Measurements from ENCODE around the gene PGBD4.
"Not testable (repeated sequence)": the region's sequence is repeated elsewhere in the genome, so short reads cannot be mapped to it uniquely, and the experiment has no call there.

The PGBD4 gene

DNA sequence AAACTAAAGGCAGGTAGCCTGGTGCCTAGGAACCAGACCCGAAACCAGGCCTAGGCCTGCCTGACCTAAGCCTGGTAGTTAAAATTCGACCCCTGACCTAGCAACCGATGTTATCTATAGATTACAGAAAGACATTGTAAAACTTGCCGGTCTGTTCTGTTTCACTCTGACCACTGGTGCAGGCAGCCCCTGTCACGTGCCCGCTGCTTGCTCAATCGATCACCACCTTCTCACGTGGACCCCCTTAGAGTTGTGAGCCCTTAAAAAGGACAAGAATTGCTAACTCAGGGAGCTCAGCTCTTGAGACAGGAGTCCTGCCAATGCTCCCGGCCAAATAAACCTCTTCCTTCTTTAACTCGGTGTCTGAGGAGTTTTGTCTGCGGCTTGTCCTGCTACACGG is 19.9 kb downstream of the PGBD4 start:
- H3K36me3 Mint-ChIP-seq (ENCODE audit: insufficient read depth); DNase-seq; H3K4me3 Mint-ChIP-seq; ATAC-seq (replicated peaks); H3K4me1 Mint-ChIP-seq (ENCODE audit: low read depth in 2 of 2); H3K9me3 Mint-ChIP-seq; H3K27ac Mint-ChIP-seq: not testable (repeated sequence)
- H3K27me3 Mint-ChIP-seq: peaks cover 24 to 37% of the 10 kb centered on the region in 2 donors

DNA sequence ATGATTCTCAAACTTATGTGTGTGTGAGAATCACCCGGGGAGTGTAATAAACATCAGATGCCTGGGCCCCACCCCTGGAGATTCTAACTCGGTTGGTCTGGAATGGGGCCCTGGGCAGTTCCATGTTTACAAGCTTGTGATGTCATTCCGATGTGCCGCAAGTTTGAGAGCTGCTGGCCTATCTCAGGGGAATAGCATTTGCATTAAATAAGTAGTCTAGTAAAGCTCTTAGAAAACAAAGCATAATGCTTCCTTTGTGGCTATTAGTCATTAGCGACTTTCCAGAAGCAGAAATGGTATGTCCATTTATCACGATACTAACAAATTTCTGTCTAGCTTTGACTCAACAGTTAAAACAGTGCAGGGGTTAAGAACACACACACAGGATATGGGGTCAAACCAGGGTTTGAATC is 20.9 kb downstream of the PGBD4 start:
- DNase-seq (no peak), ATAC-seq (replicated peaks) (no peak)
- Mint-ChIP-seq H3K36me3 (ENCODE audit: insufficient read depth) (no peaks in the 10 kb centered on the region), H3K27me3 (peaks cover 14 to 28% of the 10 kb centered on the region in 2 donors), H3K9me3 (no peaks in the 10 kb centered on the region), H3K4me1 (ENCODE audit: low read depth in 2 of 2) (no peaks in the 10 kb centered on the region), H3K27ac (no peak overlapping the region), H3K4me3 (no peak overlapping the region)

DNA sequence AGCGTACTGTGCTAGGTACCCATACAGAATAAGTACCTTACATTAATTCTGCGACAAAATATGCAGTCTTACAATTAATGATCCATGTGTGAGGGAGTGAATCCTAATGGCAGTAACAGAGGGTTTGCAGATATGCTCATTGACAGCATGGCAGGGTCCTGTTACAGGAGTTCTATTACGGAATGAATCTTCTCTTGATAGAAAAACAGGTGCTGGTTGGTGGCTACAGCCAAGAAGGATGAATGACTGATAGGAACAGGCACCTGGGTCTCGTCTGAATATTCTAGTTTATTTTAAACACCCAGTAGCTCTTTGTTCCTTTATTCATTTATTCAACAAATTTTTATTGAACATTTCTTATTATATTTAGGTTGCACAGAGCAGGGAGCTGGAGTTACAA is 22.8 kb downstream of the PGBD4 start:
- Mint-ChIP-seq H3K36me3 (ENCODE audit: insufficient read depth) (no peaks in the 10 kb centered on the region), H3K27me3 (peaks cover 11 to 25% of the 10 kb centered on the region in 2 donors), H3K9me3 (no peaks in the 10 kb centered on the region), H3K27ac (no peak overlapping the region), H3K4me3 (no peak overlapping the region), H3K4me1 (ENCODE audit: low read depth in 2 of 2) (no peaks in the 10 kb centered on the region)
- DNase-seq (no peak), ATAC-seq (replicated peaks) (no peak)

DNA sequence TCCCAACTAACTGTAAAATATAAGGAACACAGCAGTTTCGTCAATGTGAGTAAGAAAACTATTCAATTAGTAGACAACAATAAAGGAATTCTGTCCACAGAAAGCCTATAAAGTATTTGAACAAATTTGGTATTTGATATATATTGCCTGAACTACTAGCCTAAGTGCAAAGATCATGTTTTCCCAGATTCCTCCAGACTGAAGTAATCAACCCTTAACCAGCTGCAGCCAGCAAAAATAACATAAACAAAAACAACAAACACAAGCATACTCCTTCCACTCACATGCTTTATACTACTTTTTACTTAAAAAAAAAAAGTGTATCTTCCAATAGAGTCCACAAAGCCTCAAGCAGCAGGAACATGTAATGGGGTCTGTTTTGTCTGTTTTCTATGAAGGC is 24.1 kb downstream of the PGBD4 start:
- no peak for ATAC-seq (replicated peaks)
- DNase-seq: no peak
- Mint-ChIP-seq H3K9me3 (no peaks in the 10 kb centered on the region), H3K4me3 (no peak overlapping the region), H3K36me3 (ENCODE audit: insufficient read depth) (no peaks in the 10 kb centered on the region), H3K4me1 (ENCODE audit: low read depth in 2 of 2) (no peaks in the 10 kb centered on the region), H3K27me3 (peaks cover 5 to 13% of the 10 kb centered on the region in 2 donors), H3K27ac (no peak overlapping the region)

DNA sequence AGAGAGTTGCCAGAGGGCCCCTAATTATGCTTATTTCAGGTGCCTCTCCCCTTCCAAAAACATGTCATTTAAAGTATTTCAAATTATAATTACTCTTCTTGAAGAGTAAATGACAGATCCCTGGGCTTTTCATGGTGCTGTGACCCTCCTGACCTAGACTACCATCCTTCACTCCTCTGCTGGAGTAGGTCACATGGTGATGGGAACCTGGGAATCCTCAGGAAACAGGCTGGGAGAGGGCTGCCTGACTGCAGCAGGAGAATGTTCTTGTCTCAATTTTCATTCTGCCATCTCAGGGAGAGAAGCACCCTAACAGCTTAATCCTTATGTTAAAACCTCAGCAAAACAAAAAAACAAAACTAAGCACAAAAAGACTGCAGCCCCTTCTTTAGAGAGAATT is 24.6 kb downstream of the PGBD4 start:
- no peaks in the 10 kb centered on the region for H3K36me3 Mint-ChIP-seq (ENCODE audit: insufficient read depth)
- no peak overlapping the region for H3K27ac Mint-ChIP-seq
- H3K27me3 Mint-ChIP-seq: peaks cover 5 to 11% of the 10 kb centered on the region in 2 donors

DNA sequence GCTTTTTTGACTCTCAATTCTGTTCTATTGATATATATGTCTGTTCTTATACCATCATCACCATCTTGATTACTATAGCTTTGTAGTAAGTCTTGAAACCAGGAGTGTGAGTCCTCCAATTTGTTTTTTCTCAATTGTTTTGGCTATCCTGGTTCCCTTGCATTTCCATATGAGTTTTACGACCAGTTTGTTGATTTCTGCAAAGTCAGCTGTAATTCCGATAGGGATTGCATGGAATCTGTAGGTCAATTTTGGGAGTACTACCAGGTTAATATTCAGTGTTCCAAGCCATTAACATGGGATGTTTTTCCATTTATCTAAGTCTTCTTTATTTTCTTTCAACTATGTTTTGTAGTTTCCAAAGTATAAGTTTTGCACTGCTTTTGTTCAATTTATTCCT is 27.0 kb downstream of the PGBD4 start:
- H3K9me3 Mint-ChIP-seq: no peaks in the 10 kb centered on the region
- H3K4me1 Mint-ChIP-seq (ENCODE audit: low read depth in 2 of 2): no peaks in the 10 kb centered on the region
- no peak for DNase-seq
- H3K27ac Mint-ChIP-seq: no peak overlapping the region
- H3K36me3 Mint-ChIP-seq (ENCODE audit: insufficient read depth): no peaks in the 10 kb centered on the region
- no peaks in the 10 kb centered on the region for H3K27me3 Mint-ChIP-seq
- H3K4me3 Mint-ChIP-seq: no peak overlapping the region
- no peak for ATAC-seq (replicated peaks)

More for the DNA sequence above, 24.6 kb downstream of the PGBD4 start:
- Mint-ChIP-seq H3K4me3 (no peak overlapping the region), H3K4me1 (ENCODE audit: low read depth in 2 of 2) (no peaks in the 10 kb centered on the region), H3K9me3 (no peaks in the 10 kb centered on the region)
- DNase-seq (no peak), ATAC-seq (replicated peaks) (no peak)

DNA sequence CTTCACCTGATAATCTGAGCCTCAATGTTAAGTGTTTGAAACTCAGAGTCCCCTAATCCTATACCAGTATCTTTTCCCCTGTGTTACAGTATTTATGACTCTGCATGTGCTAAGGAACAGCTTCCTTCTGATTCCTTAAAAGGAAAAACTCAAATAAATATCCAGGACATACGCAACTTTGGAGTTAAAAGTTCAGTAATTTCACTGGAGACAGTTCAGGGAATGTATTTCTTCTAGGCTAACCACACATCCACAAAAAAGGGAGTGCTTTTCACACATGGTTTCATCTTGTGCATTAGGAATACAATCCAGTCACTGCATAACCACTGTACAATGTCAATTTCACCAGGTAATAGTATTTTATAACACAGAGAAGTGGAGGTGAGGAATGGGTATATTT is 31.0 kb downstream of the PGBD4 start:
- no peak for ATAC-seq (replicated peaks)
- H3K4me1 Mint-ChIP-seq (ENCODE audit: low read depth in 2 of 2): no peaks in the 10 kb centered on the region
- no peaks in the 10 kb centered on the region for H3K36me3 Mint-ChIP-seq (ENCODE audit: insufficient read depth)
- DNase-seq: no peak
- no peaks in the 10 kb centered on the region for H3K9me3 Mint-ChIP-seq
- H3K27me3 Mint-ChIP-seq: no peaks in the 10 kb centered on the region
- no peak overlapping the region for H3K27ac Mint-ChIP-seq
- H3K4me3 Mint-ChIP-seq: no peak overlapping the region

DNA sequence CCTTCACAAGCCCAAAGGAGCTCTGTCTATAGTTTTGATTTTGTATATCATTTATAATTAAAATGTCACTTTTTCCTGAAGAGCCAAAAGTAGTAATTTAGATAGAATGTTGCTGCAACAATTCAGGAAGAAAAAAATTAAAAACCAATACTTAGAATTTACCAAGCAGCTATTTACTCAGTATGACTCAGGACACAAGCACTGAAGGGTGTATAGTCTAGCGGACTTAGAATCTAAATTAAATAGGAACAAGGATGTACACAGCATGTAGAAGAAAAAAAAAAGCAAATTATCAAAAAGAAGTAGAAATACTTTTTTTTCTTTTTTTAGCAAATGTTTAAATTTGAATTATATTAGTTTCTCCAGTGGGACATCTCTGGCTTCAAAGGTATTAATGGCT is 31.6 kb downstream of the PGBD4 start:
- Mint-ChIP-seq H3K4me3 (no peak overlapping the region), H3K9me3 (no peaks in the 10 kb centered on the region), H3K4me1 (ENCODE audit: low read depth in 2 of 2) (no peaks in the 10 kb centered on the region), H3K27me3 (no peaks in the 10 kb centered on the region), H3K27ac (no peak overlapping the region), H3K36me3 (ENCODE audit: insufficient read depth) (peaks cover 4% of the 10 kb centered on the region)
- DNase-seq (no peak), ATAC-seq (replicated peaks) (no peak)

DNA sequence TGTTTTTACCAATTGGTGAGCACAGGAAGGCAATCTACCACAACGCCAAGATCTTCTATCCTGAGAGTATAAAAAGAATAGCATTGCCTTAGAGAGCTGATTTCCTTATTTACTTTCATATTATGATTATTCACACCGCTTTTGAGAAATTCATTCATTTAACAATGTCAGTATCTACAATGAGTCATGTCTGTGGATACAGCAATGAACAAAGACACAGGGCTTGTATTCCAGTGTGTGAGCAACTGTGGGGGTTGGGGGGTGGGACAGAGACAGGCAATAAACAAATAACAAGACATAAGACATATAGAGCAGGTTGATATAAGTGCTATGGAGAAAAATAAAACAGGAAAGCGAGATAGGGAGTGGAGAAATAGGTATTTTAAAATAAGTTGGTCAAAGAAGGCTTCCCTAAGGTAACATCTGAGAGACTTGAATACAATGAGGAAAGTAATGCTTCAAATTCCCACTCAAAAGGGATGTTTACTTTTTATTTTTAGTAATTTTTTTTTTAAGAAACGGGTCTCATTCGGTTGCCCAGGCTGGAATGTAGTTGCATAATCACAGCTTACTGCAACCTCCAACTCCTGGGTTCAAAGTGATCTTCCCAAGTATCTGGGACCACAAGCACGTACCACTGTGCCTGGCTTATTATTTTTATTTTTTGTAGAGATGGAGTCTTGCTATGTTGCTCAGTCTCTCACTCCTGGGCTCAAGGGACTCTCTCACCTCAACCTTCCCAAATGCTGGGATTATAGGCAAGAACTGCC is 45.7 kb downstream of the PGBD4 start:
- Mint-ChIP-seq H3K27me3 (no peaks in the 10 kb centered on the region), H3K36me3 (ENCODE audit: insufficient read depth) (peaks cover 77% of the 10 kb centered on the region), H3K9me3 (no peaks in the 10 kb centered on the region), H3K4me3 (no peak overlapping the region), H3K4me1 (ENCODE audit: low read depth in 2 of 2) (no peaks in the 10 kb centered on the region), H3K27ac (peak overlapping the region in 1 of 2 donors; percentile 59)
- DNase-seq (no peak), ATAC-seq (replicated peaks) (no peak)

DNA sequence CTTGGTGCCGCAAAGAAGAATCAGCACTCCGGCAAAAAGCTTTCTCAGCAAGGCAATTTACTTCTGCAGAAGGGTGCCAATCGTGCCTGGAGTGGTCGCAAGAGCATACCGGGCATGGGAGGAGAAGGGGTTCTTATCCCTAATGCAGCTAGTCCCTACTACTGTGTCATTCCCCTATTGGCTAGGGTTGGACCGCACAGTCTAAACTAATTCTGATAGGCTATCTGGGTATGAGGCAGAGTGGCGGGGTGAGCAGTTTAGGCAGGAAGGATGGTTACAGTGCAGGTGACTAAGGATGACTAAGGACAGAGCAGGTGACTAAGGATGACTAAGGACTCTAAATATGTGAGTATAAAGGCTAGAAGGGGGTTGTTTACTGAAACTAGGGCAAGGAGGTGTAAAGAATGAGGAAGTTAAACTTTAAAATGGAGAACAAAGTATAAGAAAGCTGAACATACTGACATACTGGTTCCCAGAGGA is 52.9 kb downstream of the PGBD4 start:
- Mint-ChIP-seq H3K36me3 (ENCODE audit: insufficient read depth) (peaks cover 29% of the 10 kb centered on the region), H3K4me1 (ENCODE audit: low read depth in 2 of 2) (no peaks in the 10 kb centered on the region), H3K9me3 (peaks cover 6 to 16% of the 10 kb centered on the region in 2 donors), H3K27ac (no peak overlapping the region), H3K4me3 (no peak overlapping the region), H3K27me3 (no peaks in the 10 kb centered on the region)
- no peak for DNase-seq
- no peak for ATAC-seq (replicated peaks)

DNA sequence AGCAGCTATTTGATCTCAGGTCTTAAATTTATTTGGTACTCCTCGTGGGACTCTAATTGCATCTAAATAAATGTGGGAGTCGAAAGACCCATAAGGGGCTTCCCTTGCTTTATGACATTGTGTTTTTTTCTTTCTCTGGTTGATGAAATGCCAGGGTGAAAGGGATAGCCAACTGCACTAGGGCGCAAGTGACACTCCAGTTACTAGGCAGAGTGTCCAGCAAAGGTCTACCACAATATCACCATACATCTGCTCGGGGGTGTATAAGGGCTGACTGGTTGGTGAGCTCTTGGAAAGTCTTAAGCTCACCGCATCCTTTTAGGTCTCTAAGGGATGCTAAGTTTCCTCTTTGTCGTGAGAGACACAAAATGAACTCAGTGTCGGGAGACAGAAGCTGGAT is 54.0 kb downstream of the PGBD4 start:
- H3K4me3 Mint-ChIP-seq: no peak overlapping the region

More for the DNA sequence above, 54.0 kb downstream of the PGBD4 start:
- ATAC-seq (replicated peaks) (no peak), DNase-seq (no peak)
- H3K27ac Mint-ChIP-seq: no peak overlapping the region
- no peaks in the 10 kb centered on the region for H3K27me3 Mint-ChIP-seq
- no peaks in the 10 kb centered on the region for H3K4me1 Mint-ChIP-seq (ENCODE audit: low read depth in 2 of 2)
- H3K9me3 Mint-ChIP-seq: peaks cover 8 to 16% of the 10 kb centered on the region in 2 donors
- peaks cover 19% of the 10 kb centered on the region for H3K36me3 Mint-ChIP-seq (ENCODE audit: insufficient read depth)
